Medulla oblongata (tissue), 1 donor: Measurements from ENCODE around the gene ZDHHC3.

Source experiments
- DNase-seq: peaks from one replicate; pipeline ENCODE4 v3.0.0-alpha.2; 2015; ENCODE audit errors: extremely low spot score

ZDHHC3 gene

GRCh38 chr3:44893097-44893496, 82.9 kb downstream of the ZDHHC3 start:
- DNase-seq: no peak

GRCh38 chr3:44892689-44893088, 83.3 kb downstream of the ZDHHC3 start:
- no peak for DNase-seq

GRCh38 chr3:44890852-44891251, 85.1 kb downstream of the ZDHHC3 start:
- no peak for DNase-seq

- no peak for DNase-seq
These were observed 85.7 kb downstream of the ZDHHC3 start for GRCh38 chr3:44890258-44890657.

GRCh38 chr3:44887101-44887500, 88.9 kb downstream of the ZDHHC3 start:
- DNase-seq: no peak

- DNase-seq: no peak
These were observed 89.4 kb downstream of the ZDHHC3 start for GRCh38 chr3:44886561-44886960.

GRCh38 chr3:44885618-44886017, 90.4 kb downstream of the ZDHHC3 start:
- no peak for DNase-seq

- no peak for DNase-seq
These were observed 92.0 kb downstream of the ZDHHC3 start for GRCh38 chr3:44883999-44884431.

- DNase-seq: no peak
These were observed 92.6 kb downstream of the ZDHHC3 start for GRCh38 chr3:44883213-44883955.

GRCh38 chr3:44880284-44880683, 95.7 kb downstream of the ZDHHC3 start:
- DNase-seq: no peak

- no peak for DNase-seq
These were observed 98.6 kb downstream of the ZDHHC3 start for GRCh38 chr3:44877333-44877732.

GRCh38 chr3:44875596-44875995, 100.4 kb downstream of the ZDHHC3 start:
- no peak for DNase-seq
